Endothelial cell of umbilical vein (primary cell): ENCODE data around the gene ASIC1. TPM values are rescaled to one million over a fixed set of nuclear protein-coding genes. Genes with fewer than 3 reads are reported as not detected.

ENCODE experiments used
- BruUV-seq: library from RNA; stranded (reverse); fragments of 400-500 nt; replicated peaks from 2 replicates; lab custom pipeline; 2021; lab: Mats Ljungman, UMichigan
- CTCF ChIA-PET: fragments of 300-600, 350-600 bp; sonication (Branson Sonifier 250); formaldehyde crosslinking; loops from one replicate; lab custom pipeline; 2021; ENCODE audit warnings: antibody characterized with exemption, inconsistent platforms; lab: Charles Lee
- POLR2A ChIA-PET: fragments of 300-600, 350-600 bp; sonication (Branson Sonifier 250); formaldehyde crosslinking; loops from one replicate; lab custom pipeline; 2021; ENCODE audit warnings: antibody characterized with exemption, inconsistent platforms; lab: Charles Lee
- DNase-seq: peaks from one replicate; pipeline ENCODE4 v3.0.0-alpha.2; 2011; ENCODE audit warnings: low read depth, low spot score
- FAIRE-seq: peaks from 2 replicates; lab custom pipeline; 2011; peaks lifted over from hg19 to GRCh38; lab: Jason Lieb, UNC
- H2AFZ ChIP-seq: 2 replicates; pipeline ENCODE4 v1.6.0; 2012; ENCODE audit warnings: low read depth, low read length, control low read depth, inconsistent platforms
- H3K27ac ChIP-seq: 2 replicates; pipeline ENCODE4 v1.5.1; 2011; ENCODE audit warnings: low read depth, mild to moderate bottlenecking, control low read depth, low read length, moderate library complexity; ENCODE audit not compliant: insufficient read depth
- H3K27me3 ChIP-seq, 2 experiments: 2 replicates each; pipeline versions ENCODE4 v1.6.0 to v1.6.1; 2011; ENCODE audit warnings: low read length in 2 of 2, mixed read lengths in 1 of 2; ENCODE audit not compliant: control insufficient read depth in 2 of 2, insufficient read depth in 2 of 2
- H3K36me3 ChIP-seq, 2 experiments: 2 replicates in 1 of 2; 3 replicates in 1 of 2; pipeline ENCODE4 v1.5.1; 2011; ENCODE audit warnings: low read length in 2 of 2, mild to moderate bottlenecking in 1 of 2, moderate library complexity in 1 of 2; ENCODE audit not compliant: control insufficient read depth in 2 of 2, insufficient read depth in 2 of 2; ENCODE audit errors: extremely low read depth in 1 of 2
- H3K4me1 ChIP-seq: 3 replicates; pipeline ENCODE4 v1.5.1; 2011; ENCODE audit warnings: mild to moderate bottlenecking, low read length; ENCODE audit not compliant: control insufficient read depth, insufficient read depth; ENCODE audit errors: extremely low read depth
- H3K4me2 ChIP-seq: 2 replicates; pipeline ENCODE4 v1.6.1; 2011; ENCODE audit warnings: low read length, control low read depth, mixed read lengths; ENCODE audit not compliant: insufficient read depth
- H3K4me3 ChIP-seq, 3 experiments: fragments of 200-600 bp in 1 of 3; sonication (generic), shearing (Covaris generic) in 1 of 3; replicated peaks in 1 of 3; 2 replicates each; pipeline ENCODE4 v1.5.1; 2011 to 2016; ENCODE audit warnings: control low read depth in 3 of 3, low read length in 3 of 3, mild to moderate bottlenecking in 2 of 3, inconsistent platforms in 1 of 3, low read depth in 1 of 3, moderate library complexity in 1 of 3; ENCODE audit not compliant: insufficient read depth in 1 of 3
- H3K79me2 ChIP-seq: 2 replicates; pipeline ENCODE4 v1.6.0; 2012; ENCODE audit warnings: low read length, inconsistent platforms; ENCODE audit not compliant: control insufficient read depth, insufficient read depth
- H3K9ac ChIP-seq: replicated peaks from 2 replicates; pipeline ENCODE3; 2011; ENCODE audit warnings: low read length, control low read depth; ENCODE audit not compliant: insufficient read depth; ENCODE audit errors: extremely low read depth
- H3K9me1 ChIP-seq: replicated peaks from 3 replicates; pipeline ENCODE4 v1.6.0; 2011; ENCODE audit warnings: mild to moderate bottlenecking, low read length; ENCODE audit not compliant: control insufficient read depth, insufficient read depth; ENCODE audit errors: extremely low read depth
- H3K9me3 ChIP-seq: replicated peaks from 2 replicates; pipeline ENCODE4 v1.5.1; 2012; ENCODE audit warnings: low read length, inconsistent platforms; ENCODE audit not compliant: control insufficient read depth, insufficient read depth
- H4K20me1 ChIP-seq: replicated peaks from 2 replicates; pipeline ENCODE3; 2011; ENCODE audit warnings: mild to moderate bottlenecking, low read length; ENCODE audit not compliant: control insufficient read depth, insufficient read depth; ENCODE audit errors: extremely low read depth
- EZH2 ChIP-seq: IDR thresholded peaks from 2 replicates; pipeline ENCODE4 v1.6.1; 2012; ENCODE audit warnings: borderline replicate concordance, low read depth, mild to moderate bottlenecking, moderate library complexity, low read length, inconsistent platforms; ENCODE audit not compliant: severe bottlenecking
- FOS ChIP-seq: IDR thresholded peaks from 2 replicates; pipeline ENCODE4 v1.6.1; 2011; ENCODE audit warnings: mild to moderate bottlenecking, low read length, moderate library complexity, borderline replicate concordance; ENCODE audit not compliant: insufficient read depth
- GATA2 ChIP-seq: IDR thresholded peaks from 2 replicates; pipeline ENCODE4 v1.7.0; 2011; ENCODE audit warnings: low read depth, mild to moderate bottlenecking, moderate library complexity, mixed read lengths, low read length; ENCODE audit not compliant: insufficient read length, insufficient read depth
- JUN ChIP-seq: IDR thresholded peaks from 2 replicates; pipeline ENCODE4 v1.6.1; 2011; ENCODE audit warnings: borderline replicate concordance, low read depth; ENCODE audit not compliant: insufficient read length, insufficient read depth
- MYC ChIP-seq: IDR thresholded peaks from one replicate; pipeline ENCODE4 v1.6.1; 2011; ENCODE audit warnings: mild to moderate bottlenecking, low read depth, low read length
- POLR2A ChIP-seq: IDR thresholded peaks from 2 replicates; pipeline ENCODE4 v1.6.1; 2012; ENCODE audit warnings: low read depth, mild to moderate bottlenecking, control low read depth, low read length
- POLR2AphosphoS5 ChIP-seq: IDR thresholded peaks from 2 replicates; pipeline ENCODE4 v1.6.1; 2012; ENCODE audit warnings: low read depth, mild to moderate bottlenecking, control low read depth, low read length, moderate library complexity; ENCODE audit not compliant: insufficient read depth
- dilution Hi-C: fragments of 300-500 bp; cut with MboI; formaldehyde crosslinking; loops from one replicate; pipeline ENCODE4 v1.15.0; 2019; ENCODE audit warnings: low sequenced_read_pairs; ENCODE audit not compliant: extremely low pct_ligation_motif_present
- intact Hi-C: fragments of 100-400 bp; cut with micrococcal nuclease; formaldehyde crosslinking; loops from one replicate; pipeline ENCODE4 v1.10.0; 2022
- polyA plus RNA-seq, 4 experiments: library from polyadenylated mRNA; depleted of rRNA in 3 of 4; stranded (reverse) in 3 of 4; unstranded in 1 of 4; fragments of >200 nt; gene quantifications; 2 replicates each; pipeline versions ENCODE4 v1.2.1 to v1.2.3, GENCODE V29; 2011 to 2012; ENCODE audit warnings: missing spikeins in 1 of 4
- total RNA-seq: library from RNA; stranded (reverse); gene quantifications from 2 replicates; pipeline ENCODE4 v1.2.3, GENCODE V29; 2021
- TF ChIP-seq, protein P1 (sequence below), 2 donors: IDR thresholded peaks; 1 replicate in 1 of 2; 2 replicates in 1 of 2; pipeline ENCODE4 v1.5.1; 2011; ENCODE audit warnings: low read length in 2 of 2, mild to moderate bottlenecking in 2 of 2, moderate library complexity in 2 of 2, control low read depth in 1 of 2, inconsistent platforms in 1 of 2, low read depth in 1 of 2; ENCODE audit not compliant: insufficient read depth in 1 of 2; ENCODE audit errors: extremely low read depth in 1 of 2
- TF ChIP-seq, protein P2 (sequence below): IDR thresholded peaks from 2 replicates; pipeline ENCODE4 v1.6.1; 2011; ENCODE audit not compliant: insufficient read depth, insufficient read length

Gene ASIC1
- total and polyA plus RNA-seq, 2 donors (not counting 3 experiments of a cell fraction or from before 2014, with no cell fraction given) = 0.53 to 0.66 TPM

DNA sequence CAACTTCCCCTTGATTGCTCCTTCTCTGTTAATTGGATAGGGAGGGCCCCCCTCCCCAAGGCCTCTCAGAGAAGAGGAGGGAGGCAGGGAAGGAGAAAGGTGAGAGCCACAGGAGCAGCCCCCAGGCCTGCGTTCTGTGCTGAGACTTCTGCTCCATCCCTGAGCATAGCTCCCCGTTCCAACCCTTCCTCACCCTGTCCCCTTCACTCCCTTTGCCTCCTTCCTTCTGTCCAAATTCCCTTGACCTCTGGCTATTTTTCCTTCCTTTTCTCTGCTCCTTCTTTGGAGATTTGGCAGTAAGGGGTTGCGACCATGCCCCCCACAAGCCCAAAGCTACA is 788 bp upstream of the ASIC1 start:
- H3K79me2 ChIP-seq = no peaks in the 10 kb centered on the region
- no peak overlapping the region for H3K4me2 ChIP-seq
- no TSS peak for BruUV-seq
- no peaks in the 10 kb centered on the region for H3K9me3 ChIP-seq
- ChIA-PET CTCF (interaction anchor here (0.6 to 11.2 kb wide), 33 partner anchors 9 to 218 kb away, joined by 3 to 191 read pairs (median 6); partner anchors contain the start of genes AQP6, BCDIN3D and RACGAP1), POLR2A (interaction anchor here (0.6 kb wide), 1 partner anchor 66 kb away, joined by 4 read pairs; no protein-coding TSS in a partner anchor)
- H3K36me3 ChIP-seq = no peaks in the 10 kb centered on the region
- H2AFZ ChIP-seq = no peak overlapping the region
- peaks cover 5% of the 10 kb centered on the region for H3K4me1 ChIP-seq
- DNase-seq (no peak), FAIRE-seq (no peak)
- H3K9ac ChIP-seq = no peak overlapping the region
- no peak for TF ChIP-seq EZH2
- TF ChIP-seq, protein P1, sequence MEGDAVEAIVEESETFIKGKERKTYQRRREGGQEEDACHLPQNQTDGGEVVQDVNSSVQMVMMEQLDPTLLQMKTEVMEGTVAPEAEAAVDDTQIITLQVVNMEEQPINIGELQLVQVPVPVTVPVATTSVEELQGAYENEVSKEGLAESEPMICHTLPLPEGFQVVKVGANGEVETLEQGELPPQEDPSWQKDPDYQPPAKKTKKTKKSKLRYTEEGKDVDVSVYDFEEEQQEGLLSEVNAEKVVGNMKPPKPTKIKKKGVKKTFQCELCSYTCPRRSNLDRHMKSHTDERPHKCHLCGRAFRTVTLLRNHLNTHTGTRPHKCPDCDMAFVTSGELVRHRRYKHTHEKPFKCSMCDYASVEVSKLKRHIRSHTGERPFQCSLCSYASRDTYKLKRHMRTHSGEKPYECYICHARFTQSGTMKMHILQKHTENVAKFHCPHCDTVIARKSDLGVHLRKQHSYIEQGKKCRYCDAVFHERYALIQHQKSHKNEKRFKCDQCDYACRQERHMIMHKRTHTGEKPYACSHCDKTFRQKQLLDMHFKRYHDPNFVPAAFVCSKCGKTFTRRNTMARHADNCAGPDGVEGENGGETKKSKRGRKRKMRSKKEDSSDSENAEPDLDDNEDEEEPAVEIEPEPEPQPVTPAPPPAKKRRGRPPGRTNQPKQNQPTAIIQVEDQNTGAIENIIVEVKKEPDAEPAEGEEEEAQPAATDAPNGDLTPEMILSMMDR (IDR thresholded peaks at IDR 0.05; ENCODE audit: extremely low read depth in 1 of 2, insufficient read depth in 1 of 2, low read depth in 1 of 2, low read length in 2 of 2) = no peak
- no peak for TF ChIP-seq MYC
- TF ChIP-seq POLR2AphosphoS5 = no peak
- TF ChIP-seq FOS = no peak
- TF ChIP-seq JUN = no peak
- TF ChIP-seq POLR2A = no peak
- TF ChIP-seq, protein P2, sequence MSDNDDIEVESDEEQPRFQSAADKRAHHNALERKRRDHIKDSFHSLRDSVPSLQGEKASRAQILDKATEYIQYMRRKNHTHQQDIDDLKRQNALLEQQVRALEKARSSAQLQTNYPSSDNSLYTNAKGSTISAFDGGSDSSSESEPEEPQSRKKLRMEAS = no peak
- TF ChIP-seq GATA2 = no peak
- peaks cover 54 to 55% of the 10 kb centered on the region in 2 experiments for H3K27me3 ChIP-seq
- H4K20me1 ChIP-seq = no peaks in the 10 kb centered on the region
- no peak overlapping the region for H3K27ac ChIP-seq
- H3K4me3 ChIP-seq = no peak overlapping the region
- no peaks in the 10 kb centered on the region for H3K9me1 ChIP-seq
- intact Hi-C loops = loop anchor here (1.0 to 2.0 kb wide), 4 partner anchors 17 to 280 kb away; no protein-coding TSS in a partner anchor
- dilution Hi-C loops = loop anchor here (25.0 kb wide), 1 partner anchor 94 kb away; the partner anchor contains the start of genes AQP2, AQP5 and AQP6
